NOMO-1 treated with DMSO at 0.1 percent for 48 hours (cell line): ENCODE measurements around the gene PABPN1L.
"Not testable (repeated sequence)": the region's sequence is repeated elsewhere in the genome, so short reads cannot be mapped to it uniquely, and the experiment has no call there.

Source experiments
- DNase-seq: peaks from one replicate; lab custom pipeline; 2025; ENCODE audit not compliant: unreplicated experiment; lab: John Stamatoyannopoulos, UW

PABPN1L gene

GRCh38 chr16:88901718-88902337, 35.4 kb upstream of the PABPN1L start:
- DNase-seq: no peak

- no peak for DNase-seq
These were observed 34.2 kb upstream of the PABPN1L start for GRCh38 chr16:88900662-88901052.

GRCh38 chr16:88899901-88900661, 33.6 kb upstream of the PABPN1L start:
- DNase-seq: no peak

- no peak for DNase-seq
These were observed 31.4 kb upstream of the PABPN1L start for GRCh38 chr16:88897696-88898425.

- DNase-seq: no peak
These were observed 30.0 kb upstream of the PABPN1L start for GRCh38 chr16:88896238-88897070.

- DNase-seq: no peak
These were observed 28.9 kb upstream of the PABPN1L start for GRCh38 chr16:88895335-88895734.

- DNase-seq: no peak
These were observed 28.3 kb upstream of the PABPN1L start for GRCh38 chr16:88894681-88895300.

GRCh38 chr16:88894266-88894665, 27.8 kb upstream of the PABPN1L start:
- not testable (repeated sequence) for DNase-seq

GRCh38 chr16:88893127-88893968, 26.9 kb upstream of the PABPN1L start:
- no peak for DNase-seq

GRCh38 chr16:88892065-88892464, 25.6 kb upstream of the PABPN1L start:
- DNase-seq: no peak

GRCh38 chr16:88891083-88891482, 24.6 kb upstream of the PABPN1L start:
- DNase-seq: no peak

GRCh38 chr16:88889702-88890352, 23.4 kb upstream of the PABPN1L start:
- DNase-seq: not testable (repeated sequence)

- DNase-seq: no peak
These were observed 22.3 kb upstream of the PABPN1L start for GRCh38 chr16:88888461-88889387.

GRCh38 chr16:88888057-88888456, 21.6 kb upstream of the PABPN1L start:
- no peak for DNase-seq

GRCh38 chr16:88886845-88887521, 20.5 kb upstream of the PABPN1L start:
- DNase-seq: no peak

- no peak for DNase-seq
These were observed 20.0 kb upstream of the PABPN1L start for GRCh38 chr16:88886420-88886844.

GRCh38 chr16:88885693-88886280, 19.3 kb upstream of the PABPN1L start:
- no peak for DNase-seq
